Measurements from ENCODE around the gene SFXN4.

SFXN4 gene

DNA sequence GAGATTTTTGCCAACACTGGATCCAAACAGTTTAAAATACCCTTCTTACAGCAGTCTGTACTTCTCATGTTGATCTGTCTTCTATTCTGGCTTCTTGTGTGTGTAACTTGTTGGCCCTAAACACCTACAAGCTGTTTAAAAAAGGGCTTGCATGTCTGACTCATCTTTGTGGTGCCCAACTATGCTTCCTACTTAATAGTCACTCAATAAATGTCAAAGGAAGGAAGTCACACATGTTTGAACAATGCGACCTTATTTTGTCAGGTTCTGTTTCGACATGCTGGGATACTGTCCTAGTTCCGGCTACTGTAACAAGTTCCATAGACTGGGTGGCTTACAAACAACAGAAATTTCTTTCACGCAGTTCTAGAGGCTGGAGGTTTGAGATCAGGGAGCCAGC is 32.4 kb upstream of the SFXN4 start:
- H3K9me3 ChIP-seq: no peaks in the 10 kb centered on the region
- no peak overlapping the region for H3K27ac ChIP-seq
- H3K4me1 ChIP-seq: peaks cover 0 to 5% (median 2%) of the 10 kb centered on the region in 4 donors
- no peak overlapping the region for H3K4me3 ChIP-seq
- DNase-seq: no peak
- H3K27me3 ChIP-seq: peaks cover 0 to 3% of the 10 kb centered on the region in 2 donors
- H3K36me3 ChIP-seq: no peaks in the 10 kb centered on the region
- TF ChIP-seq, protein P1, sequence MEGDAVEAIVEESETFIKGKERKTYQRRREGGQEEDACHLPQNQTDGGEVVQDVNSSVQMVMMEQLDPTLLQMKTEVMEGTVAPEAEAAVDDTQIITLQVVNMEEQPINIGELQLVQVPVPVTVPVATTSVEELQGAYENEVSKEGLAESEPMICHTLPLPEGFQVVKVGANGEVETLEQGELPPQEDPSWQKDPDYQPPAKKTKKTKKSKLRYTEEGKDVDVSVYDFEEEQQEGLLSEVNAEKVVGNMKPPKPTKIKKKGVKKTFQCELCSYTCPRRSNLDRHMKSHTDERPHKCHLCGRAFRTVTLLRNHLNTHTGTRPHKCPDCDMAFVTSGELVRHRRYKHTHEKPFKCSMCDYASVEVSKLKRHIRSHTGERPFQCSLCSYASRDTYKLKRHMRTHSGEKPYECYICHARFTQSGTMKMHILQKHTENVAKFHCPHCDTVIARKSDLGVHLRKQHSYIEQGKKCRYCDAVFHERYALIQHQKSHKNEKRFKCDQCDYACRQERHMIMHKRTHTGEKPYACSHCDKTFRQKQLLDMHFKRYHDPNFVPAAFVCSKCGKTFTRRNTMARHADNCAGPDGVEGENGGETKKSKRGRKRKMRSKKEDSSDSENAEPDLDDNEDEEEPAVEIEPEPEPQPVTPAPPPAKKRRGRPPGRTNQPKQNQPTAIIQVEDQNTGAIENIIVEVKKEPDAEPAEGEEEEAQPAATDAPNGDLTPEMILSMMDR (IDR thresholded peaks at IDR 0.05): no peak
- intact Hi-C loops (cut with DNase I; ENCODE audit: low total_unique reads): loop anchor here (10.0 kb wide), 1 partner anchor 377 kb away; no protein-coding TSS in a partner anchor

GRCh38 chr10:119191881-119192280 is 26.4 kb upstream of the SFXN4 start:
- no peaks in the 10 kb centered on the region for H3K27me3 ChIP-seq
- peak in 1 of 2 donors; percentile 23 for DNase-seq
- no peaks in the 10 kb centered on the region for H3K9me3 ChIP-seq
- intact Hi-C loops (cut with DNase I; ENCODE audit: low total_unique reads): loop anchor here (10.0 kb wide), 1 partner anchor 383 kb away; no protein-coding TSS in a partner anchor
- H3K27ac ChIP-seq: no peak overlapping the region
- no peaks in the 10 kb centered on the region for H3K4me1 ChIP-seq
- no peak overlapping the region for H3K4me3 ChIP-seq
- no peaks in the 10 kb centered on the region for H3K36me3 ChIP-seq
- TF ChIP-seq, protein P1 (IDR thresholded peaks at IDR 0.05): no peak

DNA sequence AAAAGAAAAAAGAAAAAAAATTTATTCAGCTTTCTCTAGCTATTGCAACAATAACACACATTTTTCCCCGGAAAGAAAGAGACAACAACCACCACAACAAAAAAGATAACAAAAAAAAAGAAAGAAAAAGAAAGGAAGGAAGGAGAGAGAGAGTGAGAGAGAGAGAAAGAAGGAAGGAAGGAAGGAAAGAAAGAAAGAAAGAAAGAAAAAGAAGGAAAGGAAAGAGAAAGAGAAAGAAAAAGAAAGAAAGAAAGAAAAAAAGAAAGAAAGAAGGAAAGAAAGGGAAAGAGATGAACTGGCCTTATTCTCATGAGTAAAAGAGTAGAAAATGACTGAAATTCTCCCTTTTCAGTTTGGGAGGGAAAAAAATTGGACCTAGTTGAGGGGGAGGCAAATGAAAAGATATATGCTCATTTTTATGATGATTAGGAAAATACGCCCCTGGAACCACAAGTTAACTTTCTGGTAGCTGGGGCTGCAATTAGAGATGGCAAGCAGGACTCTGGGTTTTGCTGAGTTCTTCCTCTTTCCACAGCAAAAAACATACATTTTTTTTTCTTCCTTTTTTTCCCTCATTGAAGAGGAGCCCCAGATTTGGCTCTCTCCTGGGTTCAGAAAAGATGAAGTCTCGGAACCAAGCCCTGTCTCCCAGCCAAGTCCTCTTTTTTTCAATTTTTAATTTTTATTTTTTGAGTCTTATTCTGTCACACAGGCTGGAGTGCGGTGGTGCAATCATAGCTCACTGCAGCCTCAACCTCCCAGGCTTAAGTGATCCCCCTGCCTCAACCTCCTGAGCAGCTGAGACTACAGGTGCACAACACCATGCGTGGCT is 25.7 kb upstream of the SFXN4 start:
- H3K27ac ChIP-seq: no peak overlapping the region
- intact Hi-C loops (cut with DNase I; ENCODE audit: low total_unique reads): loop anchor here (10.0 kb wide), 1 partner anchor 384 kb away; no protein-coding TSS in a partner anchor
- H3K4me3 ChIP-seq: no peak overlapping the region
- TF ChIP-seq, protein P1 (IDR thresholded peaks at IDR 0.05): no peak
- H3K36me3 ChIP-seq: no peaks in the 10 kb centered on the region
- no peaks in the 10 kb centered on the region for H3K9me3 ChIP-seq
- H3K4me1 ChIP-seq: no peaks in the 10 kb centered on the region
- no peak for DNase-seq
- no peaks in the 10 kb centered on the region for H3K27me3 ChIP-seq

DNA sequence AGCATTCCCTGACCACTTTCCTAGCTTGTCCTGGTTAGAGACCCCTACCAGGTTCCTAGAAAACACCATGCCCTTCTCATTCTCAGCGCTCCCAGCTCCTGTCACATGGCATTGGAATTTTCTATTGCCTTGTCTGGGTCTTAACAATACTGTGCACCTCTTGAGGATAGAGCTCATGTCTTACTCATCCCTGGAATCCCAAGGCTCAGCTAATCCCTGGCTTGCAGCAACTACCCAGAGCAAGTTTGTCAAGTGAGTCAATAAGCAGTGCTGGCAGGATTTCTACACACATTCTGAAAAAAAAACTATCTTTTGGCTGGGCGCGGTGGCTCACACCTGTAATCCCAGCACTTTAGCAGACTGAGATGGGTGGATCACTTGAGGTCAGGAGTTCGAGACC is 24.8 kb upstream of the SFXN4 start:
- intact Hi-C loops (cut with DNase I; ENCODE audit: low total_unique reads): loop anchor here (10.0 kb wide), 1 partner anchor 384 kb away; no protein-coding TSS in a partner anchor
- no peak overlapping the region for H3K4me3 ChIP-seq
- TF ChIP-seq, protein P1 (IDR thresholded peaks at IDR 0.05): no peak
- H3K27ac ChIP-seq: no peak overlapping the region
- H3K9me3 ChIP-seq: no peaks in the 10 kb centered on the region
- no peaks in the 10 kb centered on the region for H3K27me3 ChIP-seq
- no peak for DNase-seq
- H3K4me1 ChIP-seq: no peaks in the 10 kb centered on the region
- H3K36me3 ChIP-seq: no peaks in the 10 kb centered on the region

GRCh38 chr10:119189811-119190282 is 24.3 kb upstream of the SFXN4 start:
- intact Hi-C loops (cut with DNase I; ENCODE audit: low total_unique reads): loop anchor here (10.0 kb wide), 1 partner anchor 385 kb away; no protein-coding TSS in a partner anchor
- Histone ChIP-seq H3K9me3 (no peaks in the 10 kb centered on the region), H3K4me1 (no peaks in the 10 kb centered on the region), H3K4me3 (no peak overlapping the region), H3K27me3 (no peaks in the 10 kb centered on the region), H3K27ac (no peak overlapping the region), H3K36me3 (no peaks in the 10 kb centered on the region)
- no peak for DNase-seq
- TF ChIP-seq, protein P1 (IDR thresholded peaks at IDR 0.05): no peak

Measured in tibial artery (tissue), 4 donors.